HG02938 (cell line): Measurements from ENCODE around the gene GATA6.
A peak's percentile ranks its signal among the peaks of the same experiment; 100 is the strongest.

ENCODE experiments used
- ATAC-seq: cut with Tn5 transposase; IDR thresholded peaks from one replicate; pipeline ENCODE4 v1.9.1; 2021; ENCODE audit warnings: mild to moderate bottlenecking, moderate library complexity; ENCODE audit not compliant: unreplicated experiment

Gene GATA6

GRCh38 chr18:22166069-22166950, 3.1 kb upstream of the GATA6 start:
- ATAC-seq = no peak

- ATAC-seq = no peak
These were observed 2.3 kb upstream of the GATA6 start for GRCh38 chr18:22167091-22167470.

GRCh38 chr18:22167471-22168241, 1.7 kb upstream of the GATA6 start:
- ATAC-seq = no peak

GRCh38 chr18:22168360-22168921, 948 bp upstream of the GATA6 start:
- no peak for ATAC-seq

- peak; percentile 34 for ATAC-seq
These were observed 566 bp downstream of the GATA6 start for GRCh38 chr18:22169889-22170420.

GRCh38 chr18:22170421-22171257, 1.2 kb downstream of the GATA6 start:
- ATAC-seq = no peak

GRCh38 chr18:22171258-22172119, 2.1 kb downstream of the GATA6 start:
- no peak for ATAC-seq

- no peak for ATAC-seq
These were observed 2.8 kb downstream of the GATA6 start for GRCh38 chr18:22172120-22172582.

GRCh38 chr18:22172594-22173049, 3.2 kb downstream of the GATA6 start:
- no peak for ATAC-seq

- ATAC-seq = no peak
These were observed 4.0 kb downstream of the GATA6 start for GRCh38 chr18:22173221-22173927.

GRCh38 chr18:22173928-22174301, 4.5 kb downstream of the GATA6 start:
- ATAC-seq = no peak

- no peak for ATAC-seq
These were observed 5.2 kb downstream of the GATA6 start for GRCh38 chr18:22174341-22175145.

- no peak for ATAC-seq
These were observed 6.0 kb downstream of the GATA6 start for GRCh38 chr18:22175346-22175745.

GRCh38 chr18:22176420-22177326, 7.3 kb downstream of the GATA6 start:
- no peak for ATAC-seq

- no peak for ATAC-seq
These were observed 8.0 kb downstream of the GATA6 start for GRCh38 chr18:22177327-22177871.

GRCh38 chr18:22179174-22179573, 9.8 kb downstream of the GATA6 start:
- no peak for ATAC-seq

GRCh38 chr18:22179631-22180030, 10.2 kb downstream of the GATA6 start:
- no peak for ATAC-seq
